Caco-2 (cell line): ENCODE results near the gene TRAF3. TPM values are rescaled to one million over a fixed set of nuclear protein-coding genes. Genes with fewer than 3 reads are reported as not detected.

Experiments used
- BruUV-seq: library from RNA; stranded (reverse); fragments of 400-500 nt; replicated peaks from 2 replicates; lab custom pipeline; 2021; lab: Mats Ljungman, UMichigan
- CTCF ChIA-PET: fragments of 300-600 bp; sonication (Branson Sonifier 250); formaldehyde crosslinking; loops from one replicate; lab custom pipeline; 2022; ENCODE audit warnings: antibody characterized with exemption; lab: Charles Lee
- POLR2A ChIA-PET: fragments of 300-600 bp; sonication (Branson Sonifier 250); formaldehyde crosslinking; loops from one replicate; lab custom pipeline; 2022; ENCODE audit warnings: antibody characterized with exemption; lab: Charles Lee
- DNase-seq, 2 experiments: peaks; one replicate each; pipeline versions ENCODE4 v3.0.0 to v3.0.0-alpha.2; 2020 to 2022
- H3K27me3 ChIP-seq: replicated peaks from 2 replicates; pipeline ENCODE4 v1.6.0; 2011; ENCODE audit warnings: low read length; ENCODE audit not compliant: control insufficient read depth, insufficient read depth
- H3K36me3 ChIP-seq: 2 replicates; pipeline ENCODE4 v1.5.1; 2011; ENCODE audit warnings: low read length; ENCODE audit not compliant: control insufficient read depth, insufficient read depth
- H3K4me1 ChIP-seq: fragments of 250-450 bp; sonication (Bioruptor Pico); 2 replicates; pipeline ENCODE4 v1.5.1; 2020; ENCODE audit warnings: mild to moderate bottlenecking
- H3K4me3 ChIP-seq: 2 replicates; pipeline ENCODE4 v1.5.1; 2011; ENCODE audit warnings: low read depth, mild to moderate bottlenecking, control low read depth, low read length
- H3K9me3 ChIP-seq: fragments of 250-450 bp; sonication (Bioruptor Pico); 2 replicates; pipeline ENCODE4 v1.5.1; 2020; ENCODE audit warnings: mild to moderate bottlenecking, moderate library complexity
- H3K27ac Mint-ChIP-seq: one replicate; pipeline ENCODE4 v1.8.0; 2022; ENCODE audit warnings: mixed read lengths; ENCODE audit not compliant: unreplicated experiment
- H3K27me3 Mint-ChIP-seq: one replicate; pipeline ENCODE4 v1.8.0; 2022; ENCODE audit warnings: mixed read lengths; ENCODE audit not compliant: insufficient read depth, unreplicated experiment
- H3K36me3 Mint-ChIP-seq: one replicate; pipeline ENCODE4 v1.8.0; 2022; ENCODE audit warnings: mild to moderate bottlenecking, mixed read lengths; ENCODE audit not compliant: insufficient read depth, unreplicated experiment
- H3K4me1 Mint-ChIP-seq: one replicate; pipeline ENCODE4 v1.8.0; 2022; ENCODE audit warnings: low read depth, mixed read lengths; ENCODE audit not compliant: unreplicated experiment
- H3K4me3 Mint-ChIP-seq: one replicate; pipeline ENCODE4 v1.8.0; 2022; ENCODE audit warnings: mild to moderate bottlenecking, moderate library complexity, mixed read lengths; ENCODE audit not compliant: unreplicated experiment
- H3K9me3 Mint-ChIP-seq: one replicate; pipeline ENCODE4 v1.8.0; 2022; ENCODE audit warnings: mixed read lengths; ENCODE audit not compliant: unreplicated experiment
- CTCF ChIP-seq, 2 experiments: fragments of 200-600 bp in 1 of 2; IDR thresholded peaks; 1 replicate in 1 of 2; 2 replicates in 1 of 2; pipeline versions ENCODE4 v1.5.1 to v1.8.0; 2011 to 2022; ENCODE audit warnings: antibody characterized with exemption in 1 of 2, control low read depth in 1 of 2, inconsistent platforms in 1 of 2, low read depth in 1 of 2, low read length in 1 of 2, mild to moderate bottlenecking in 1 of 2, moderate library complexity in 1 of 2; ENCODE audit not compliant: insufficient read depth in 1 of 2, severe bottlenecking in 1 of 2, unreplicated experiment in 1 of 2
- intact Hi-C: fragments of 100-400 bp; cut with micrococcal nuclease; formaldehyde crosslinking; loops from one replicate; pipeline ENCODE4 v1.10.0; 2022; ENCODE audit not compliant: unreplicated experiment
- total RNA-seq: library from RNA; stranded (reverse); gene quantifications from 2 replicates; pipeline ENCODE4 v1.2.3, GENCODE V29; 2022

The TRAF3 gene
- total RNA-seq, 1 experiment from 2014 or later, result 16.6 TPM

- H3K4me1 Mint-ChIP-seq, result no peaks in the 10 kb centered on the region
- TF ChIP-seq CTCF (IDR thresholded peaks at IDR 0.05; ENCODE audit: insufficient read depth in 1 of 2, low read depth in 1 of 2, low read length in 1 of 2, severe bottlenecking in 1 of 2, unreplicated experiment in 1 of 2), result no peak
- no peaks in the 10 kb centered on the region; the same call in 1 of the 2 replicates for H3K36me3 ChIP-seq
- intact Hi-C loops, result no loop called here
- no peaks in the 10 kb centered on the region for H3K27me3 ChIP-seq
- no peaks in the 10 kb centered on the region for H3K27me3 Mint-ChIP-seq
- H3K4me1 ChIP-seq, result peaks cover 9% of the 10 kb centered on the region
- no peak for DNase-seq
- H3K27ac Mint-ChIP-seq, result no peak overlapping the region
- H3K9me3 ChIP-seq, result no peaks in the 10 kb centered on the region
- ChIA-PET CTCF (no interaction called here), POLR2A (no interaction called here)
- BruUV-seq, result no TSS peak
- H3K9me3 Mint-ChIP-seq, result no peaks in the 10 kb centered on the region
- no peak overlapping the region for H3K4me3 ChIP-seq
- no peak overlapping the region for H3K4me3 Mint-ChIP-seq
- H3K36me3 Mint-ChIP-seq, result peaks cover 6% of the 10 kb centered on the region
Observed at GRCh38 chr14:102883089-102883541, 105.9 kb downstream of the TRAF3 start.

DNA sequence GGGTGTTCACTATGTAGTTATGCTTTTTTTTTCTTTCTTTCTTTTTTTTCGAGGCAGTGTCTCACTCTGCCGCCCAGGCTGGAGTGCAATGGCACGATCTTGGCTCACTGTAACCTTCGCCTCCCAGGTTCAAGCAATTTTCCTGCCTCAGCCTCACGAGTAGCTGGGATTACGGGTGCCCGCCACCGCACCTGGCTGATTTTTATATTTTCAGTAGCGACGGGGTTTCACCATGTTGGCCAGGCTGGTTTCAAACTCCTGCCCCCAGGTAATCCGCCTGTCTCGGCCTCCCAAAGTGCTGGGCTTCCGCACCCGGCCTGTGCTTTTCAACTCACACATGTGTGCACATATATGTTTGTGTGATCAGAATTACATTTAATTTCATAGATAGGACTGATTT lies 106.3 kb downstream of the TRAF3 start:
- no peaks in the 10 kb centered on the region; the same call in 1 of the 2 replicates for H3K36me3 ChIP-seq
- H3K9me3 Mint-ChIP-seq, result no peaks in the 10 kb centered on the region
- H3K27me3 ChIP-seq, result no peaks in the 10 kb centered on the region
- intact Hi-C loops, result no loop called here
- H3K4me1 ChIP-seq, result peaks cover 8% of the 10 kb centered on the region
- no TSS peak for BruUV-seq
- H3K4me3 Mint-ChIP-seq, result no peak overlapping the region
- no peak overlapping the region for H3K27ac Mint-ChIP-seq
- H3K36me3 Mint-ChIP-seq, result peaks cover 6% of the 10 kb centered on the region
- H3K4me1 Mint-ChIP-seq, result no peaks in the 10 kb centered on the region
- H3K9me3 ChIP-seq, result no peaks in the 10 kb centered on the region
- no peaks in the 10 kb centered on the region for H3K27me3 Mint-ChIP-seq
- DNase-seq, result no peak
- no peak overlapping the region for H3K4me3 ChIP-seq
- no peak for TF ChIP-seq CTCF (IDR thresholded peaks at IDR 0.05; ENCODE audit: insufficient read depth in 1 of 2, low read depth in 1 of 2, low read length in 1 of 2, severe bottlenecking in 1 of 2, unreplicated experiment in 1 of 2)
- POLR2A ChIA-PET, result no interaction called here
- CTCF ChIA-PET, result no interaction called here

GRCh38 chr14:102885737-102886447 lies 108.6 kb downstream of the TRAF3 start:
- Histone ChIP-seq H3K4me3 (no peak overlapping the region), H3K27me3 (no peaks in the 10 kb centered on the region), H3K4me1 (no peaks in the 10 kb centered on the region; the same call in 1 of the 2 replicates), H3K36me3 (no peaks in the 10 kb centered on the region; the same call in 1 of the 2 replicates), H3K9me3 (no peaks in the 10 kb centered on the region)
- POLR2A ChIA-PET, result interaction anchor here (0.7 kb wide), 1 partner anchor 42 kb away, joined by 3 read pairs; no protein-coding TSS in a partner anchor
- CTCF ChIA-PET, result interaction anchor here (1.0 kb wide), 1 partner anchor 12 kb away, joined by 3 read pairs; no protein-coding TSS in a partner anchor
- H3K36me3 Mint-ChIP-seq, result peaks cover 11% of the 10 kb centered on the region
- H3K4me1 Mint-ChIP-seq, result no peaks in the 10 kb centered on the region
- no peaks in the 10 kb centered on the region for H3K27me3 Mint-ChIP-seq
- no peaks in the 10 kb centered on the region for H3K9me3 Mint-ChIP-seq
- BruUV-seq, result no TSS peak
- intact Hi-C loops, result no loop called here
- no peak for DNase-seq
- no peak overlapping the region for H3K4me3 Mint-ChIP-seq
- TF ChIP-seq CTCF (IDR thresholded peaks at IDR 0.05; ENCODE audit: insufficient read depth in 1 of 2, low read depth in 1 of 2, low read length in 1 of 2, severe bottlenecking in 1 of 2, unreplicated experiment in 1 of 2), result no peak
- H3K27ac Mint-ChIP-seq, result no peak overlapping the region
